Upper lobe of right lung (tissue), 1 donor: ENCODE results near the gene PTPRN2. TPM values are rescaled to one million over a fixed set of nuclear protein-coding genes. Genes with fewer than 3 reads are reported as not detected.

ENCODE experiments used
- ATAC-seq: fragments of 200-7000 bp; cut with Tn5 transposase; one replicate; pipeline ENCODE4 v1.9.1; 2020; ENCODE audit warnings: mild to moderate bottlenecking, moderate library complexity
- DNase-seq: peaks from one replicate; pipeline ENCODE4 v3.0.0-alpha.2; 2020
- H3K27ac ChIP-seq: fragments of 200-600 bp; one replicate; pipeline ENCODE4 v1.8.0; 2022
- H3K27me3 ChIP-seq: fragments of 200-600 bp; one replicate; pipeline ENCODE4 v1.8.0; 2022; ENCODE audit warnings: mild to moderate bottlenecking
- H3K36me3 ChIP-seq: fragments of 200-600 bp; one replicate; pipeline ENCODE4 v1.8.0; 2022
- H3K4me1 ChIP-seq: fragments of 200-600 bp; one replicate; pipeline ENCODE4 v1.8.0; 2022
- H3K4me3 ChIP-seq: fragments of 200-600 bp; one replicate; pipeline ENCODE4 v1.8.0; 2022; ENCODE audit warnings: mild to moderate bottlenecking
- H3K9me3 ChIP-seq: fragments of 200-600 bp; one replicate; pipeline ENCODE4 v1.8.0; 2022
- intact Hi-C: fragments of 100-400 bp; cut with DNase I; formaldehyde crosslinking; loops from one replicate; pipeline ENCODE4 v1.11.0; 2022
- total RNA-seq: library from RNA; stranded (reverse); fragmentation: NEBNext Ultra II Directional; extraction: Animal tissue kit (Norgen Biotek cat#: 25700); gene quantifications from one replicate; pipeline ENCODE4 v1.2.1, GENCODE V29; 2021
- TF ChIP-seq, protein P1 (sequence below): fragments of 200-600 bp; IDR thresholded peaks from one replicate; pipeline ENCODE4 v1.8.0; 2022; ENCODE audit warnings: antibody characterized with exemption
- donor health status: DM: no; HTN: yes; CAD: no; lungs with severe emphysema.

PTPRN2 gene
- total RNA-seq, 1 donor from 2014 or later, result 4.9 TPM

GRCh38 chr7:157837047-157837446 lies 750.6 kb downstream of the PTPRN2 start:
- Histone ChIP-seq H3K36me3 (no peaks in the 10 kb centered on the region), H3K27me3 (no peaks in the 10 kb centered on the region), H3K4me1 (no peaks in the 10 kb centered on the region), H3K4me3 (no peak overlapping the region), H3K27ac (no peak overlapping the region), H3K9me3 (no peaks in the 10 kb centered on the region)
- peak; percentile 28 for DNase-seq
- TF ChIP-seq, protein P1, sequence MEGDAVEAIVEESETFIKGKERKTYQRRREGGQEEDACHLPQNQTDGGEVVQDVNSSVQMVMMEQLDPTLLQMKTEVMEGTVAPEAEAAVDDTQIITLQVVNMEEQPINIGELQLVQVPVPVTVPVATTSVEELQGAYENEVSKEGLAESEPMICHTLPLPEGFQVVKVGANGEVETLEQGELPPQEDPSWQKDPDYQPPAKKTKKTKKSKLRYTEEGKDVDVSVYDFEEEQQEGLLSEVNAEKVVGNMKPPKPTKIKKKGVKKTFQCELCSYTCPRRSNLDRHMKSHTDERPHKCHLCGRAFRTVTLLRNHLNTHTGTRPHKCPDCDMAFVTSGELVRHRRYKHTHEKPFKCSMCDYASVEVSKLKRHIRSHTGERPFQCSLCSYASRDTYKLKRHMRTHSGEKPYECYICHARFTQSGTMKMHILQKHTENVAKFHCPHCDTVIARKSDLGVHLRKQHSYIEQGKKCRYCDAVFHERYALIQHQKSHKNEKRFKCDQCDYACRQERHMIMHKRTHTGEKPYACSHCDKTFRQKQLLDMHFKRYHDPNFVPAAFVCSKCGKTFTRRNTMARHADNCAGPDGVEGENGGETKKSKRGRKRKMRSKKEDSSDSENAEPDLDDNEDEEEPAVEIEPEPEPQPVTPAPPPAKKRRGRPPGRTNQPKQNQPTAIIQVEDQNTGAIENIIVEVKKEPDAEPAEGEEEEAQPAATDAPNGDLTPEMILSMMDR, result no peak
- peak; percentile 33 for ATAC-seq
- intact Hi-C loops, result no loop called here

GRCh38 chr7:157834501-157835163 lies 753.0 kb downstream of the PTPRN2 start:
- H3K4me1 ChIP-seq, result no peaks in the 10 kb centered on the region
- ATAC-seq, result no peak
- no peak overlapping the region for H3K27ac ChIP-seq
- TF ChIP-seq, protein P1, result no peak
- no peak overlapping the region for H3K4me3 ChIP-seq
- DNase-seq, result peak; percentile 60
- H3K9me3 ChIP-seq, result no peaks in the 10 kb centered on the region
- intact Hi-C loops, result no loop called here
- peaks cover 5% of the 10 kb centered on the region for H3K27me3 ChIP-seq
- no peaks in the 10 kb centered on the region for H3K36me3 ChIP-seq

- TF ChIP-seq, protein P1, result no peak
- ATAC-seq, result no peak
- Histone ChIP-seq H3K27me3 (peaks cover 5% of the 10 kb centered on the region), H3K27ac (no peak overlapping the region), H3K4me3 (no peak overlapping the region), H3K4me1 (no peaks in the 10 kb centered on the region), H3K36me3 (no peaks in the 10 kb centered on the region), H3K9me3 (no peaks in the 10 kb centered on the region)
- intact Hi-C loops, result no loop called here
- DNase-seq, result peak; percentile 29
Observed at GRCh38 chr7:157832866-157833607, 754.6 kb downstream of the PTPRN2 start.

- Histone ChIP-seq H3K27me3 (peaks cover 5% of the 10 kb centered on the region), H3K9me3 (no peaks in the 10 kb centered on the region), H3K4me3 (no peak overlapping the region), H3K27ac (no peak overlapping the region), H3K36me3 (no peaks in the 10 kb centered on the region), H3K4me1 (no peaks in the 10 kb centered on the region)
- intact Hi-C loops, result no loop called here
- ATAC-seq, result no peak
- TF ChIP-seq, protein P1, result no peak
- DNase-seq, result no peak
Observed at GRCh38 chr7:157832421-157832820, 755.2 kb downstream of the PTPRN2 start.

- ATAC-seq, result no peak
- DNase-seq, result no peak
- intact Hi-C loops, result no loop called here
- no peaks in the 10 kb centered on the region for H3K36me3 ChIP-seq
- H3K9me3 ChIP-seq, result no peaks in the 10 kb centered on the region
- H3K27ac ChIP-seq, result no peak overlapping the region
- TF ChIP-seq, protein P1, result no peak
- H3K4me1 ChIP-seq, result no peaks in the 10 kb centered on the region
- H3K27me3 ChIP-seq, result peaks cover 5% of the 10 kb centered on the region
- H3K4me3 ChIP-seq, result no peak overlapping the region
Observed at GRCh38 chr7:157832006-157832405, 755.6 kb downstream of the PTPRN2 start.
